Endodermal cell (in vitro differentiated cells): ENCODE measurements around the gene TMEM59L. TPM values are rescaled to one million over a fixed set of nuclear protein-coding genes. Genes with fewer than 3 reads are reported as not detected.

ENCODE experiments used
- DNase-seq: peaks from one replicate; pipeline ENCODE4 v3.0.0-alpha.2; 2017
- H3K27ac ChIP-seq: 2 replicates; pipeline ENCODE4 v1.5.1; 2013; ENCODE audit warnings: mild to moderate bottlenecking, low read depth, low read length, moderate library complexity
- H3K27me3 ChIP-seq: 2 replicates; pipeline ENCODE4 v1.6.1; 2013; ENCODE audit warnings: mild to moderate bottlenecking, low read length, moderate library complexity; ENCODE audit not compliant: insufficient read depth, control insufficient read depth, poor library complexity, severe bottlenecking
- H3K36me3 ChIP-seq: 2 replicates; pipeline ENCODE4 v1.7.0; 2013; ENCODE audit warnings: mild to moderate bottlenecking, low read length, moderate library complexity; ENCODE audit not compliant: control insufficient read depth, insufficient read depth
- H3K4me1 ChIP-seq: one replicate; pipeline ENCODE4 v1.7.0; 2013; ENCODE audit warnings: low read length; ENCODE audit not compliant: control insufficient read depth, insufficient read depth
- H3K4me3 ChIP-seq: 2 replicates; pipeline ENCODE4 v1.5.1; 2013; ENCODE audit warnings: mild to moderate bottlenecking, low read length, moderate library complexity
- H3K9ac ChIP-seq: 2 replicates; pipeline ENCODE4 v1.6.1; 2013; ENCODE audit warnings: mild to moderate bottlenecking, low read length, moderate library complexity; ENCODE audit not compliant: poor library complexity, severe bottlenecking; ENCODE audit errors: extremely low read depth
- H3K9me3 ChIP-seq: 2 replicates; pipeline ENCODE4 v1.6.1; 2013; ENCODE audit warnings: mild to moderate bottlenecking, low read length, moderate library complexity; ENCODE audit not compliant: control insufficient read depth
- H3K27ac Mint-ChIP-seq: 2 replicates; pipeline ENCODE4 v1.8.0; 2020; ENCODE audit warnings: mixed read lengths
- H3K27me3 Mint-ChIP-seq: 2 replicates; pipeline ENCODE4 v1.8.0; 2021; ENCODE audit warnings: mild to moderate bottlenecking, mixed read lengths; ENCODE audit not compliant: insufficient read depth
- H3K36me3 Mint-ChIP-seq: 2 replicates; pipeline ENCODE4 v1.8.0; 2020; ENCODE audit warnings: low read depth, mixed read lengths
- H3K4me1 Mint-ChIP-seq: 2 replicates; pipeline ENCODE4 v1.8.0; 2020; ENCODE audit warnings: mixed read lengths
- H3K4me3 Mint-ChIP-seq: 2 replicates; pipeline ENCODE4 v1.8.0; 2020; ENCODE audit warnings: mild to moderate bottlenecking, moderate library complexity, mixed read lengths
- H3K9me3 Mint-ChIP-seq: 2 replicates; pipeline ENCODE4 v1.8.0; 2020; ENCODE audit warnings: mild to moderate bottlenecking, mixed read lengths
- WGBS, 2 experiments: methylation state at CpG; one replicate each; pipeline versions ENCODE4 v1.1.5 to v1.1.7; 2013; ENCODE audit warnings: missing lambda C conversion rate in 2 of 2, mixed read lengths in 1 of 2; ENCODE audit not compliant: insufficient coverage in 1 of 2, insufficient read length in 1 of 2; 5-methylcytosine and 5-hydroxymethylcytosine counted together
- total RNA-seq, 2 donors: library from RNA; stranded (reverse); fragmentation: NEBNext Ultra II Directional in 1 of 2; extraction: Animal tissue kit (Norgen Biotek cat#: 25700) in 1 of 2; gene quantifications; 2 replicates in 1 of 2; 3 replicates in 1 of 2; pipeline ENCODE4 v1.2.1, GENCODE V29; 2021
- TF ChIP-seq, protein P1 (sequence below): fragments of 200-600 bp; sonication (generic); conservative IDR thresholded peaks from 2 replicates; pipeline ENCODE4 v1.5.0; 2021; ENCODE audit warnings: antibody characterized with exemption, mild to moderate bottlenecking

TMEM59L gene
- total RNA-seq, 2 donors from 2014 or later = 5.0 to 7.2 TPM

DNA sequence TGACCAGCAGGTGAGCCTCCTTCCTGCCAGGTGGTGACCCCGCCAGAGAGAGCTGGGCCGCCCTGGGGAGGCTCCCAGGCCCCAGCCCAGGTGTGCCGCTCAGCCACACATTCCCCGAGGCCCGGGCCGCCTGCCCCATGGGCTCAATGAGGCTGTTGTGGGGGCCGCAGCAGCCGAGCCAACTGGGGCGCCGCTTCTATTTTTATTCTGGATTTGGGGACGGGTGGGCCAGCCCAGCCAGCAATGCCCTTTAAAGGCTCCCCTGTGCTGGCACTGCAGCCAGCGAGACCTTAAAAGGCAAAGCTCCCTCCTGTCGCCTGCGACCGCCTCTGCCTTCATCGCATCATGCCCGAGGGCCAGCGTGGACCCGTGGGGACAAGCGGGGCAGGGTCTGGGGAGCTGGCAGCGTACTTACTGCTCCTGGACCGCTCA, 53.1 kb downstream of the TMEM59L start:
- no peaks in the 10 kb centered on the region for H3K27me3 Mint-ChIP-seq
- 95 to 96% methylated on average over 15 to 22 of the region's 22 CpGs for WGBS, 2 experiments
- Histone ChIP-seq H3K4me3 (no peak overlapping the region), H3K9ac (no peak overlapping the region), H3K36me3 (no peaks in the 10 kb centered on the region), H3K27ac (no peak overlapping the region), H3K27me3 (no peaks in the 10 kb centered on the region), H3K9me3 (no peaks in the 10 kb centered on the region), H3K4me1 (no peaks in the 10 kb centered on the region)
- TF ChIP-seq, protein P1, sequence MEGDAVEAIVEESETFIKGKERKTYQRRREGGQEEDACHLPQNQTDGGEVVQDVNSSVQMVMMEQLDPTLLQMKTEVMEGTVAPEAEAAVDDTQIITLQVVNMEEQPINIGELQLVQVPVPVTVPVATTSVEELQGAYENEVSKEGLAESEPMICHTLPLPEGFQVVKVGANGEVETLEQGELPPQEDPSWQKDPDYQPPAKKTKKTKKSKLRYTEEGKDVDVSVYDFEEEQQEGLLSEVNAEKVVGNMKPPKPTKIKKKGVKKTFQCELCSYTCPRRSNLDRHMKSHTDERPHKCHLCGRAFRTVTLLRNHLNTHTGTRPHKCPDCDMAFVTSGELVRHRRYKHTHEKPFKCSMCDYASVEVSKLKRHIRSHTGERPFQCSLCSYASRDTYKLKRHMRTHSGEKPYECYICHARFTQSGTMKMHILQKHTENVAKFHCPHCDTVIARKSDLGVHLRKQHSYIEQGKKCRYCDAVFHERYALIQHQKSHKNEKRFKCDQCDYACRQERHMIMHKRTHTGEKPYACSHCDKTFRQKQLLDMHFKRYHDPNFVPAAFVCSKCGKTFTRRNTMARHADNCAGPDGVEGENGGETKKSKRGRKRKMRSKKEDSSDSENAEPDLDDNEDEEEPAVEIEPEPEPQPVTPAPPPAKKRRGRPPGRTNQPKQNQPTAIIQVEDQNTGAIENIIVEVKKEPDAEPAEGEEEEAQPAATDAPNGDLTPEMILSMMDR = no peak
- DNase-seq = no peak
- H3K4me3 Mint-ChIP-seq = no peak overlapping the region
- H3K4me1 Mint-ChIP-seq = peaks cover 5% of the 10 kb centered on the region
- H3K36me3 Mint-ChIP-seq = peaks cover 18% of the 10 kb centered on the region
- H3K9me3 Mint-ChIP-seq = no peaks in the 10 kb centered on the region
- no peak overlapping the region for H3K27ac Mint-ChIP-seq

DNA sequence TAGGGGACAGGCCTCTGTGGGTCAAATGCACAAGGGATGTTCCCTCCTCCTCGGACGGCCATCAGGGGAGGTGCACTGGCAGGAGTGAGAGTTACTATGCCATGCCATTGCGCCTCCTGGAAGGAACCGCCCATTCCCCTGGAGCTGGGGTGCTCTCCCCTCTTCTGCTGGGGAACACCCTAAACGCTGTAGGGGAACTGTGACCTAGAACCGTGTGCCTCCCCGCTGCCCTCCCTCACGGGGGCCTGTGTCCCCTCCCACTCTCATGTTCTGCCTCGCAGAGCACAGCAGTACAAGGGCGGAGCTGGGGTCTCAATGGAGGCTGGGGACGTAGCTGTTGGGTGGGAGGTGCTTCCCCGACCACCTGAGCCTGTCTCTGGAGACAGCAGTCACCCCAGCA, 53.6 kb downstream of the TMEM59L start:
- Histone ChIP-seq H3K4me3 (no peak overlapping the region), H3K9ac (no peak overlapping the region), H3K27me3 (no peaks in the 10 kb centered on the region), H3K4me1 (no peaks in the 10 kb centered on the region), H3K36me3 (no peaks in the 10 kb centered on the region), H3K27ac (no peak overlapping the region), H3K9me3 (no peaks in the 10 kb centered on the region)
- H3K36me3 Mint-ChIP-seq = peaks cover 18% of the 10 kb centered on the region
- H3K27ac Mint-ChIP-seq = no peak overlapping the region
- H3K4me3 Mint-ChIP-seq = no peak overlapping the region
- no peaks in the 10 kb centered on the region for H3K27me3 Mint-ChIP-seq
- no peak for DNase-seq
- H3K4me1 Mint-ChIP-seq = peaks cover 5% of the 10 kb centered on the region
- 91 to 100% methylated on average over 2 to 12 of the region's 12 CpGs for WGBS, 2 experiments
- no peaks in the 10 kb centered on the region for H3K9me3 Mint-ChIP-seq
- TF ChIP-seq, protein P1 = no peak

DNA sequence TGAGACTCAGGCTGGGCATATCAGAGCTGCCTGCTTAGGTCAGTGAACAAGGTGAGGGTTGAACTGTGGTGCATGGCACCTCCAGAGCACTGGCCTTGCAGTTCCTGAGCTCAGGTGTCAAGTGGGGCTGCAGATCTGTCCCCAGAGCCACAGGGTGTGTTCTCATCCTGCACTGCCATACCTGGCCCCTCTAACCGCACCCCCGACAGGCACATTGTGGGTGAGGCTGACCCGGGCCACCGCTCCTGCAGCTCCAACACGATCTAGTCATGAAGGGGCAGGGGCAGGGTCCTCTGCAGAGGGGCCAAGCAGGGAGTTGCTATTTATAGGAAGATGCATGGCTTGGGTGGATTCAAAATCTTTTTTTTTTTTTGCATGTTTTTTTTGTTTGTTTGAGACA, 54.1 kb downstream of the TMEM59L start:
- 91 to 92% methylated on average over 5 of the region's 5 CpGs for WGBS, 2 experiments
- Mint-ChIP-seq H3K4me3 (no peak overlapping the region), H3K27me3 (no peaks in the 10 kb centered on the region)

More for the DNA sequence above, 54.1 kb downstream of the TMEM59L start:
- Histone ChIP-seq H3K9ac (no peak overlapping the region), H3K27me3 (no peaks in the 10 kb centered on the region), H3K9me3 (no peaks in the 10 kb centered on the region), H3K36me3 (no peaks in the 10 kb centered on the region), H3K27ac (no peak overlapping the region), H3K4me1 (no peaks in the 10 kb centered on the region), H3K4me3 (no peak overlapping the region)
- Mint-ChIP-seq H3K9me3 (no peaks in the 10 kb centered on the region), H3K4me1 (peaks cover 5% of the 10 kb centered on the region), H3K27ac (no peak overlapping the region), H3K36me3 (peaks cover 18% of the 10 kb centered on the region)
- DNase-seq = no peak
- TF ChIP-seq, protein P1 = no peak
